AG09309 (cell line): ENCODE measurements around the gene EFHC1.

Source experiments
- DNase-seq: peaks from one replicate; pipeline ENCODE4 v3.0.0-alpha.2; 2010; ENCODE audit warnings: low read depth
- H3K4me3 ChIP-seq: 2 replicates; pipeline ENCODE4 v1.5.1; 2011; ENCODE audit warnings: mild to moderate bottlenecking, low read depth, low read length, moderate library complexity; ENCODE audit not compliant: control insufficient read depth
- TF ChIP-seq, protein P1 (sequence below): IDR thresholded peaks from 2 replicates; pipeline ENCODE4 v1.5.1; 2011; ENCODE audit warnings: mild to moderate bottlenecking, low read depth, low read length, inconsistent platforms; ENCODE audit not compliant: insufficient read depth, control insufficient read depth; ENCODE audit errors: missing control alignments

EFHC1 gene

DNA sequence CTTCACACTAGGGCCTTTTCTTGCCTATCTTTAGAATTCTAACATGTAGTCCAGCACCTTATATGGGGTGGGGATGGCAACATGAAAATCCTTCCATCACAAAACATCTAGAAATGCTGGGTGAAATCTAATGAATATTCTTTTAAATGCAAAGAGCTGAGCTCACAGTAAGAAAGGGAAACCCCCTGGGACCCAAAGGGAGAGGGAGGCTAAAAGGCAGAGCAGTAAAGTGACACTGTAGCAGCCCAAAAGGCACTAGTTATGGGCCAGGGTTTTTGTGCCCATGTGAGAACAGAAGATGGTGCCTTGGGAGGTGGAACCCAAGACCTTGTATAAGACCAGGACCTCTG, 90.0 kb downstream of the EFHC1 start:
- H3K4me3 ChIP-seq = no peak overlapping the region
- TF ChIP-seq, protein P1, sequence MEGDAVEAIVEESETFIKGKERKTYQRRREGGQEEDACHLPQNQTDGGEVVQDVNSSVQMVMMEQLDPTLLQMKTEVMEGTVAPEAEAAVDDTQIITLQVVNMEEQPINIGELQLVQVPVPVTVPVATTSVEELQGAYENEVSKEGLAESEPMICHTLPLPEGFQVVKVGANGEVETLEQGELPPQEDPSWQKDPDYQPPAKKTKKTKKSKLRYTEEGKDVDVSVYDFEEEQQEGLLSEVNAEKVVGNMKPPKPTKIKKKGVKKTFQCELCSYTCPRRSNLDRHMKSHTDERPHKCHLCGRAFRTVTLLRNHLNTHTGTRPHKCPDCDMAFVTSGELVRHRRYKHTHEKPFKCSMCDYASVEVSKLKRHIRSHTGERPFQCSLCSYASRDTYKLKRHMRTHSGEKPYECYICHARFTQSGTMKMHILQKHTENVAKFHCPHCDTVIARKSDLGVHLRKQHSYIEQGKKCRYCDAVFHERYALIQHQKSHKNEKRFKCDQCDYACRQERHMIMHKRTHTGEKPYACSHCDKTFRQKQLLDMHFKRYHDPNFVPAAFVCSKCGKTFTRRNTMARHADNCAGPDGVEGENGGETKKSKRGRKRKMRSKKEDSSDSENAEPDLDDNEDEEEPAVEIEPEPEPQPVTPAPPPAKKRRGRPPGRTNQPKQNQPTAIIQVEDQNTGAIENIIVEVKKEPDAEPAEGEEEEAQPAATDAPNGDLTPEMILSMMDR = no peak
- no peak for DNase-seq

DNA sequence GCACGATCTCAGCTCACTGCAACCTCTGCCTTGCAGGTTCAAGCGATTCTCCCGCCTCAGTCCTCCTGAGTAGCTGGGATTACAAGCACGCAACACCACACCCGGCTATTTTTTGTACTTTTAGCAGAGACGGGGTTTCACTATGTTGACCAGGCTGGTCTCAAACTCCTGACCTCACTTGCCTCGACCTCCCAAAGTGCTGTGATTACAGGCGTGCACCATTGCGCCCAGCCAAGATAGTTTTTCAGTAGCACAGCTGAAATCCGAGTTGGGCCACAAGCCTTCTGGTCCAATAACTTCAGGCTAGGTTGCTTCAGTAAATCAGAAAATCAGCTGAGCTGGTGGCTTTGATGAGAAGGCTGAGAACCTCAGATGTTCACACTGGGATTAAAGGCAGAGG, 91.0 kb downstream of the EFHC1 start:
- TF ChIP-seq, protein P1 = no peak
- H3K4me3 ChIP-seq = no peak overlapping the region
- DNase-seq = no peak

DNA sequence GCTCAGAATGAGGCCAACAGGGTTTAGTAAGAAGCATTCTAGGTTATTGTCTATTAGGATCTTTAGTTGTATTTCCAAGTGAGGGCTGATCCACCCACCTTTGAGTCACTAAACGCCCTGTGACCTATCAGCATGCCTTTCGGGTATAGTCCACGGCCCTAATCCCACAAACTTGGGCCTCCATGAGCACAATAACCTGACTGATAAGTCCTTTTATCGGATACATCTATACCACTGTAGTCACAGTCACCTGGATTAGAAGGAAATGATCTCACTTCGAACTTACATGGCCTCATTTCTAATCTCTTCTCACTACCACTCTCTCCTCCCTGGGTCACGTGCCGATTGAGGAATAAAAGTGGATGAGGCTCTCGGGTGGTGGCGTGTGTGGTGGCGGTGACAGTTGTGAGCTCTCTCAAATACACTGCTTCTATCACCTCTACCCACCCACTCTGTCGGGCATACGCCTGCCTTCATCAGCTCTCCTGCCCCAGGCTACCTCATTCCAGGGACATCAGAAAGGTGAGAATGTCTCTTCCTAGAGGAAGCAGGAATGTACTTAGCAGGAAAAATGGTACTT, 91.5 kb downstream of the EFHC1 start:
- no peak overlapping the region for H3K4me3 ChIP-seq
- TF ChIP-seq, protein P1 = no peak
- DNase-seq = no peak

DNA sequence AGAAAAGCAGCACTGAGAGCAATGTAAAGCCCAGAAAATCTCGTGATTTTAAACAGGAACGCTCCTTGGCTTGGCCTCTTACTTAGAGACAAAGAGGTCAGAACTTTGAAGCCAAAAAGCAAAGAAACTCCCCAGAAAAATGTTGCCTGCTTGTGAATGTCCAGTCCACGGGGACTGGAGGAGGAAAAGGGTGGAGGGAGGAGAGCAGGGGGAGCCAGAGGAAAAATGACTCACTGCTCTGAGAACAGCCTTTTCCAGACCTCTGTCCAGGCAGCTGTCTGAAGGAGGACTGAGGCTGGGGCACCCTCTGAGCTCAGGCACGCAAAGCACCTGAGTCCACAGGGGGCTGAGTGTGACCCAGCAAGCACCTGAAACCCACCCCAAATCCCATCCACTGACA, 92.1 kb downstream of the EFHC1 start:
- TF ChIP-seq, protein P1 = no peak
- H3K4me3 ChIP-seq = no peak overlapping the region
- DNase-seq = no peak

DNA sequence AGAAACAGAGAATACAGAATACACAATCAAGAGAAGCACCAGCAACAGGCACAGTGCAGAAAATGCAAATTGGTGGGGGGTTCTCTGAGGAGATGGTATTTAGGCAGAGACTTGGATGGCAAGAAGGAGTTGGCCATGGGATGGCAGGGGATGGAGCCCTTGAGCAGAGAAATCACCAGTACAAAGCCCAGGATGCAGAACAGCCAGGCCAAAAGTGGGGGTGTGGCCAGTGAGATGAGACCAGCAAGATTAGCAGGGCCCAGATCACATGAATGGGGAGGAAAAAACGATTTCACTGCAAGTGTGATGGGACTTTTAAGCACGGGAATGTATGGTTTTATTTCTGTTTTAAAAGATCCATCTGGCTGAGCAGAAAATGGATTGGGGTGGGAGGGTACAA, 93.3 kb downstream of the EFHC1 start:
- no peak overlapping the region for H3K4me3 ChIP-seq
- TF ChIP-seq, protein P1 = no peak
- no peak for DNase-seq

DNA sequence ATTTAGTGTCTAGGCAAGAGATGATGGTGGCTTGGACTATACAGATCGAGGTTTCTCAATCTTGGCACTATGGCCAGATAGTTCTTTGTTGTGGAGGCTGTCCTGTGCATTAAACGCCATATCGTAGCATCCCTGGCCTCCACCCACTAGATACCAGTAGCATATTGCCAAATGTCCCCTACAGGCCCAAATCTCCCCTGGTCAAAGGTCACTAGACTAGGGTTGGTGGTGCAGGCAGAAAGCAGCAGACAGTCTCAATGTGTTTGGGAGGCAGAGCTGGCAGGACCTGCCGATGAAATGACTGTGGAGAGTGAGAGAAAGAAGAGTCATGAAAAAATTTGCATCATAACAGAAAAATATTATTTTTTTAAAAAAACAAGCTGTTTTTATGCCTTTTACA, 93.8 kb downstream of the EFHC1 start:
- TF ChIP-seq, protein P1 = no peak
- H3K4me3 ChIP-seq = no peak overlapping the region
- no peak for DNase-seq

DNA sequence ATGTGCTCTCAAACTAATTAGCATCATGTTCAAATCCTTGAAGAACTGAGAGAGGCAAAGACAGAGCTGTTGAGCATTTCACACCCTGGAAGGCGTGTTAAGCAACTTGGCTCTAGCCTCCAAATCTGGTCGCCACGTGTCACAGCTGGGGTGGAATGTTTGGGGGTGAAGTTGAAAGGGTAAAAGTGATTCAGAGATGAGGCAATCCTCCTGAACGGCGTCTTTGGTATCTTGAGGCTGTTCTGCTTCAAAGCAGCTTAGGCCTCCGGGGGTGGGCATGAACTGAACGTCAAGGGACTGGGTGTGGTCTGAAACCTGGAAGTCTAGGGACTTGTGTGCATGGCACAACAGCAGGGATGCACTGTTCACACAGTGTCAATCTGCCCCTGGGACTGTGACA, 94.4 kb downstream of the EFHC1 start:
- TF ChIP-seq, protein P1 = no peak
- no peak overlapping the region for H3K4me3 ChIP-seq
- no peak for DNase-seq
